ENCODE results near the gene CPXM2.

The CPXM2 gene

DNA sequence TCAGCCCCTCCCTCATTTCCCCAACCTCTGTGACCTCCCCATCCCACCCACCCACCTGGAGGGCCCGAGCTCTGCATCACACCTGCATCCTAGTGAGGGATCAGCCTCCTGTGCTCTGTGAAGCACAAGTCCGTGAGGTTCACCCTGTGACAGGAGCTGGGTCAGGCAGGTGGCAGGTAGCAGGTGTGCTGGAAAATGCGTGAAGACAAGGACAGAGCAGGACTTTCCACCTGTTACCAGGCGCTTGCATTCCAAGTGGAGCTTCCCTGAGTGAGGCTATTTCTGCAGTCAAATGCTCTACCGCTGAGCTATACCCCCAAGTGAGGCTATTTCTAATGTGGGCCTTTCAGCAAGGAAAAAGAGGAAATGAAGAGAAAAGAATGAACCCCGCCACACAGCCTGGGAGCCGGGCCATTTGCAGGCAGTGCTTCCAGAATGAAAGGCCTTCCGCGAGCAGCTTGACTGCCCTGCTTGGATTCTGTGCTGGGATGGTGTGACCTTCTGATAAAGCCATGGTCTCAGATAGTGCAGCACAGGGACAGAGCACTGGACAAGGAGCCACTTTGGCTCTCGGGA, 13.3 kb upstream of the CPXM2 start:
- DNase-seq (ENCODE audit: low read depth, low spot score): no peak

- DNase-seq (ENCODE audit: low read depth, low spot score): no peak
These were observed 12.0 kb upstream of the CPXM2 start for GRCh38 chr10:123903621-123904020.

- DNase-seq (ENCODE audit: low read depth, low spot score): no peak
These were observed 10.0 kb upstream of the CPXM2 start for GRCh38 chr10:123901621-123902020.

DNA sequence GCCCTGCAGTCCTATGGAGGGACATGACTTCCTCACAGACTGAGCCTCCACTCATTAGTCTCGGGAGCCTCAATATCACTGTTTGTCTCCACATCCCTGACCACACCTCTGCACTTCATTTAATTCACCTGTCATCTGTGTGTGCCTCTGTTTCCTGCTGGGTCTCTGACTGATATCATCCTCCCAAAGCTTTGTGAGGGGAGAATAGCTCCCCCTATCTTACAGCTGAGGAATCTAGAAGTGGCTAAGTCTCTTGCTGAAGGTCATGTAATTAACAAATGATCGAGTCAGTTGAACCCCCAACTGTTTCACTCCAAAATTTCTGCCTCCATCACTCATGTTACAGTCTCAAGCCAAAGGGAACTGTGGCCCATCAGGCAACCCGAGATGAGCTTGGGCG, 5.5 kb upstream of the CPXM2 start:
- no peak for DNase-seq (ENCODE audit: low read depth, low spot score)

GRCh38 chr10:123896246-123896927, 4.8 kb upstream of the CPXM2 start:
- DNase-seq (ENCODE audit: low read depth, low spot score): no peak

DNA sequence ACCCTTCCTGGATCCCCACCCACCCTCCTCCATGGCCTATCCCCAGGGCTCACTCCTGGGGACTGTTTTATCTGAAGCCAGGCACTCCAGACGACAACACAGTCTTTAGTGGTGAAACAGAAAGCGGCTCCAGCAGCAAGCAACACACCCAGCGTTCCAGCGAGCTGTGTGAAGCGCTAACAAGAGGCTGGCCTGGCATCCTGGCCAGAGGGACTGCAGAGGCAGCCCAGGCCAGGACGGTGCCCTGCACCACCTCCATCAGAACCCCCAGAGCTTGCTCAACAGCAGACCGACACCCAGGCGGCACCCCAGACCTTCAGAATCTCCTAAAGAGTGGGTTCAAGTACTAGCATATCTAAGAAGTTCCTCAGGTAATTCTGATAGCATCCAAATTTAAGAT, 2.0 kb upstream of the CPXM2 start:
- no peak for DNase-seq (ENCODE audit: low read depth, low spot score)

DNA sequence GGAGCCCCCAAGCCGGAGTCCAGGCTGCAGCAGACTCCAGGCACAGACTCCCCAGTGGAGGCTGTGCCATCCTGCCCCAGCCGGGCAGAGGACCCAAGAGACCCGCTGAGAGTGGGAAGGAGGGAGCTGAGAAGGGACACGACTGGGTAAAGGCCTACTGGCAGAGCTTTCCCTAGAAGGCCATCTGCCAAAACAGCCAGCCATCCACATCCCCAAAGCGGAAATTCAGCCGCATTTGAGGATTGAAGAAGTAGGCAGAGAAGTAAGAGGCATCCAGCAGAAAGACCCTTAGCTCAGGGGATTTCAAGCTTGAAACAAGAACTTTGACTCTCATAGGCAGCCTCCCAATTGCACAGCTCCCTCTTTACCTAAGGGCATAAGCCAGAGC, 857 bp downstream of the CPXM2 start:
- no peak for DNase-seq (ENCODE audit: low read depth, low spot score)

DNA sequence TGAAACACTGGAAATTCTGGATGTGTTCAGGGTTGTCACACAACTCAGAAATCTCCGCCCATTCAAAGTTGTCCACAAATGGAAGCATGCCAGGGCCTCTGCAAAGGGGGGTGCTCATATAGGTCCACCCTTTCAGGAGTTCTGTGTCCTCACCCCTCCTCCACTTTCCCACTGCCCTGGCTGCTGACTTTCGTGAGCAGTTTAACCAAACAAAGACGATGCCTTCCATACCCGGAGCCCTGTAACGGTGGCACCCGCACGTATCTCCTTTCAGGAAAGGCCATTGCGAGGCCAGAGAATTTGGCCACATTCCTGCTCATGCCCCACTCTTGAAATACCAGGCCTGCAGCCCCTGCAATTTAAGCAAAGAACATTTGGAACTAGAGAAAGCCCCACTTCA, 1.4 kb downstream of the CPXM2 start:
- no peak for DNase-seq (ENCODE audit: low read depth, low spot score)

DNA sequence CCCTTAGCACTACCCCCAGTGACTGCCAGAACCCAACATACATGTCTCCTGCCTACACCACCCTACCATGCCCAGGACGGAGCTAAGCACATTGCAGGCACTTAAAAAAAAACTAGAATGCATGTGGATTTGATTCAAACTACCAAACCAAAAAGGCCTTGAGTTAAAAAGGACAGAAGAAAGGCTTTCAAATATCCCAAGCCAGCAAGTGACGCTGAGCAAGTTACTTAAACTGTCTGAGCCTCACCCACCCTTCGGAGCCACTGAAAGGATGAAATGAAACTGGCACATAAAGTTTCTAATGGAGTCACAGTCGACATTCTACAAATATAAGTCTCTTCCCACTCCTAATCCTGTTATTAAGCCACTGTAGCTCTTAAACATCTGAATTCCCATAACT, 1.8 kb downstream of the CPXM2 start:
- no peak for DNase-seq (ENCODE audit: low read depth, low spot score)

DNA sequence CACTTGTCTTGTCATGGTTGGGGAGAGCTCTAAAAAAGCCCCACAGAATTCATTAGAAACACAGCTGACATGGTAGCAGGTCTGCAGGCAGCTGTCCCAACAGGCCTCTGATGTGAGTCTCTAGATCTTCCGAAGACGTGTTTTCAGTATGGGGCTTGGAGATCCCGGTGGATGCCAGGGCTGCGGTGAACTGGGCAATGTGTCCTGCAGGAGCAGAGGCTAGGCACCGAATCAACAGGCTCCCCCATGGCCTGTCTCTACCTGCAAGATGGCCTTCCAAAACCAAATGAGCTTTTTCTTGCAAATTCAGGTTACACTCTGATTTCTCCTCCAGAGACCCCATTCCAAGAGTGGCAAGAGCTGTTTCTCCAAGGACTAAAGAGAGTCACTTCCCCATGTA, 2.9 kb downstream of the CPXM2 start:
- DNase-seq (ENCODE audit: low read depth, low spot score): no peak

- no peak for DNase-seq (ENCODE audit: low read depth, low spot score)
These were observed 3.4 kb downstream of the CPXM2 start for GRCh38 chr10:123888256-123888655.

DNA sequence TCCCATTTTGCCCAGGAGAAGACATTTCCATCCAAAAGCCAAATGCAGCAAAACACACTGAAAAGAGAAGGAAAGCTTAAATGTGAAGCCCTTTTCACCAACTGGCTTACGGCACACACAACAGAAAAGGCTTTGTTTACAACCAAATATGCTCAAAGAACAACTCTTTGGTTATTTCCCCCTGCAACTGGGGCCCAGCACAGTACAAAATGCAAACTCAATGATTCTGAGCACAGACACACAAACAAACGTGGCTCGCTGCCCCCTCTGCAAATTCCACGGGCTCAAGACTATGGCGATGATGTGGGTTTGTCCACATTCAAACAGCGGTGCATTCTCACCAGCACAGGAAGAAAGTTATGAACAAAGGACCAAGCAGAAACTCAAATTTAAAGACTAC, 5.3 kb downstream of the CPXM2 start:
- no peak for DNase-seq (ENCODE audit: low read depth, low spot score)

GRCh38 chr10:123885406-123886170, 6.0 kb downstream of the CPXM2 start:
- DNase-seq (ENCODE audit: low read depth, low spot score): no peak

DNA sequence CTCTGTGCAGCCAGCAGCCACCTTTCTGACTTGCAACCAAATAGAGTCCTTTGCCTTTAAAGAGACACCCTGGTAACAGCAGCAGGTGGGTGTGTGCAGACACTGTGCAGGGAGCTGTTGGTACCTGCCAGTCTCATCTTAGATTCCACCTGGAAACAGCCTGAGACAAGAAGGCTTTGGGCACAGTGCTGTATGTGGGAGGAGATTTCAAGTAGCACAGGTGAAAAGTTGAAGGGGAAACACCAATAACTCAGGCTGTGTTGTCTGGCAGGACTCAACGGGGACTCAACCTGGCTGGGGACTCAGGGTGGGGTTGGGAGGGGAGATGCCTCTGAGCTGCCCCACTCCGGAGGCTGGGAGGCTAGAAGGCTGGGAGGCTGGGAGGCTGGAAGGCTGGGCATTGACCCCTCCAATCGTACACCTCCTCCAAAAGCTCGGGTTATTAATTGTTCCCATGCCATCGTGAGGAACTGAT, 6.7 kb downstream of the CPXM2 start:
- no peak for DNase-seq (ENCODE audit: low read depth, low spot score)

DNA sequence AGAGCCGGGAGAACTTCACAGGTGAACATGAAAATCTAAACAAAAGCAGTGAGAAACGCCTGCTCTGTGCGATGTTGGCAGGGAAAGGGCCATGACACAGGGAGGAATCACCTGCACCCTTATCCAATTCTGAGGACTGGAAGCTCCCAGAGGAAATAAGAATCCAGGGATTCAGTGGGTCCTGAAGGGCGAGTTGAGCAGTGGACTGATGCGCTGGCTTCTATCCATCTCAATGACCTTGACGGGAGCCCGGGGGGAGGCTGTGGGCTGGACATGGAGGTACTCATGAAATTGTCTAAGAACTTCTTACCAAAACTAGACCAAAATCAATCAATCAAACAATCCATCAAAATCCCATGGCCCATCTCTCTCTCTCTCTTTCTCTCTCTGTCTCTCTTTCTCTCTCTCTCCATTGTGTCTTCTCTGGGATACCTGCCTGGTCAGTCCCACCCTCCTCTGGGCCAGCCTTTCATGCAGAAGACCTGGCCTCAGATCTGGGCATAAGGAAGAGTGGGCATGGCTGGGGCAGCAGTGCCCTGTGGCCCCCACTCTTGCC, 7.2 kb downstream of the CPXM2 start:
- no peak for DNase-seq (ENCODE audit: low read depth, low spot score)

DNA sequence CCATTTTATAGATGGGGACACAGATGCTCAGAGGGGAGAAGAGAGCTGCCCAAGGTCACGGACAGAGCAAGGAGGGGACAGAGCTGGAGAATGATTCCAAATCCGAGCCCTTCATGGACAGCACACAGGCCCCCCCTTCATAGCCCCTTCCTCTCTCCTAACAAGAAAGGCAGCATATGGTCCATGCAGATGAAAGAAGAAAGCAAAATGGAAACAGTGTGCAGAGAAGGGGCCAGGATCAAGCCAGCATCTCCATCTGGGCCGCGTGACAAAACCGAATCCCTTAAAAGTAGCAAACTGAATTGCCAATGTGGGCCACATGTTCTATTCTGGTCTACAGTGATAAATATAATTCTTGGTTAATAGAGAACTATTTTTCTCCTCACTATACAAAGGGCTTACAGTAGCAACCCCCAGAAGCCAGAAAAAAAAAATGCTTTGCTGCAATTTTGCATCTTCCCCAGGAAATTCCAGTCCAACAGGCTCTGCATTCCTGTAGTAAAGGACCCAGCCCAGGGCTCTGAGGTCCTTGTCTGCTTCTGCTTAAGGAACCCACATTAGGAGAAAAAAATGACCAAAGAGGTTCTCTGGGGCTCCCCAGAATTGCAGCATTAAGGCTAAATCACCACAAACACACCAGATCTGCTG, 7.8 kb downstream of the CPXM2 start:
- DNase-seq (ENCODE audit: low read depth, low spot score): no peak

GRCh38 chr10:123882681-123883445, 8.7 kb downstream of the CPXM2 start:
- DNase-seq (ENCODE audit: low read depth, low spot score): no peak

DNA sequence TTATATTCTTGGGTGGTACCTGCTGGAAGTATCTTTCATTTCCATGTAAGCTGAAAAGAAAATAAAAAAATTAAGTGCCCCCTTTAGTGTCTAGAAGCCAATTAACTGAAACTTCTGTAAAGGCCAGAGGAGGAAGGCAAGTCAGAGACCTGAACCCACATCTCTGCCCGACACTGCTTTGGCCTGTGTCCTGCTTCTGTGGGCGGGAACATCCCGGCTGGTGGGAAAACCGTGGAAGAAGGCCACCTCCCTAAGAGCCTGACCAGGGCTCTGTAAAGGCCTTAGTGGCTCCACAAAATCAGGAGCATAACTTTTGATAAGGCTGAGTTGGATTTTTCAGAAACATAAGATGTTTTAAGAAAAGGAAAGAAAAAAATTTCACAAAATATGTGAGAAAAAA, 9.4 kb downstream of the CPXM2 start:
- no peak for DNase-seq (ENCODE audit: low read depth, low spot score)

DNA sequence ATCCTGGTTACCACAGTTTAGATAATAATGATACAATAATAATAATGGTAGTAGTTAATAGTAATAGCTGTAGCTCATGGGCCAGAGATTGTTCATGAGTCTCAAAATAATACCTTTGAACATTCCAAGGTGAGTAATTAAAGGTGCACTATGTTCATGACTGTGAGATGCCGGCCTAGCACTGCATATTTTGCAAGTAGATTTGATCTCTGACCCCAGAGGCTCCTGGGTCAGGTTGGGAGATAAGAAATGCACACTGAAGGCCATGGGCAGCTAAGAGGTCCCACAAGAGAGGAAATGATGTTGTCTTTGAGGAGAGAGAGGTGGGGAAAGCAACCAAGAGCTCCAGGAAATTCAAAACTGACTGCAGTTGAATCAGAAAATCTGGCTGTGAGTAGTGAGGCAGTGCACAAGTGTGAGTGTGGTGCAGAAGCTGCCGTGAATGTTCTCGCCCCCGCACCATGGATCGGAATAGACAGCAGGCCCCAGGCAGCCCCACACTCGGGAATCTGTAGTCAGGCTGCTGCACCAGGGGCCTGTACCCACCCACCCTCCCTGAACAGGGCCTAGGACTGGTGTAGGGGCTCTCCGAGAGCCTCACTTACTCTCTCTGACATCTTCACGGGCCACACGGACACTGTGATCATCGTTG, 11.9 kb downstream of the CPXM2 start:
- no peak for DNase-seq (ENCODE audit: low read depth, low spot score)

DNA sequence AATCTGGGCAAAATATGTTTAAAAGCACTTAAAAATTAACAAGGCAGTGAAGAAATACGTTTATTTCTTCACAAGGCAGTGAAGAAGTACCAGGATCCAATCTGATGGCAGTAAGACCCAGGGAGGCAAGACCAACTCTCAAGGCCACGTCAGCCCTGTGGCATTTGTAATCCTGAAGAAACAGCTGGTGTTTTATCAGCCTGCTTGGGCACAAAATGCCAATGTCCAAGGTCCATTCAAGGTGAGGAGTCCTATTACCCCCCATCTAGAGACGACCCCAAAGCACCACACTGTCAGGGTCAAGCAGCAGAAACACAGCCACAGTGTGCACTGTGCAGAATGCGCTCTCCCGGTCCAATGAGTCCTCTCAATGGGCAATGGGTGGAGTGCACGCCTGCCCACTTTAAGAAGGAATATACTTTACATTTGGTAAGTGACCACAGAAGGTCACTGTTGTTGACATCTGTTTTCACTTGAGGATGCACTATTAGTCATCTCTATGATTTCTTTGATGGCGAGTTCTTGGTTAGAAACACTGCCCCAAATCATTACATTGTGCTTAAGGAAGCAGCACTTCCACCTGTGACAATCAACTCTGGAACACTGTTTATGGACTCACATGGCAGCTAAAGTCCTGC, 12.8 kb downstream of the CPXM2 start:
- DNase-seq (ENCODE audit: low read depth, low spot score): no peak

Data from smooth muscle cell of the brain vasculature (primary cell).